ENCODE measurements around the gene TRPM3.

TRPM3 gene

DNA sequence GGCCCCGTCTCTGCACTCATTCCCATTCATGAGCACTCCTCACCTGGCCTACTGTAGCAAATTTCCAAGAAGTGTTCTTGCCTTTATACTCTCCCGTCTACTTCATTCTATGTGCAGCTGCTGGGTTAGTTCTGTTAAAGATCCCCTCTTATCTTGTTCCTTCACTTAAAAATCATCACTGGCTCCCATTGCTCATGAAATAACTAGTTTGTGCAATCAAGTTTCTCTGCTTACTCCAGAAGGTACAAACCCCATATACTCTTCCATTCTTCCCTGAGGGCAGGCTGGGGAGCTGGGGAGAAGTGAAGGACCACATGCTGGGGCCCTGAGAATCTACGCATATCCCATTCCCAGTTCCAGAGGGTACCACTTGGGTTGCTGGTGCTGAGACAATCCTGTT, 622.6 kb downstream of the TRPM3 start:
- DNase-seq, result no peak

DNA sequence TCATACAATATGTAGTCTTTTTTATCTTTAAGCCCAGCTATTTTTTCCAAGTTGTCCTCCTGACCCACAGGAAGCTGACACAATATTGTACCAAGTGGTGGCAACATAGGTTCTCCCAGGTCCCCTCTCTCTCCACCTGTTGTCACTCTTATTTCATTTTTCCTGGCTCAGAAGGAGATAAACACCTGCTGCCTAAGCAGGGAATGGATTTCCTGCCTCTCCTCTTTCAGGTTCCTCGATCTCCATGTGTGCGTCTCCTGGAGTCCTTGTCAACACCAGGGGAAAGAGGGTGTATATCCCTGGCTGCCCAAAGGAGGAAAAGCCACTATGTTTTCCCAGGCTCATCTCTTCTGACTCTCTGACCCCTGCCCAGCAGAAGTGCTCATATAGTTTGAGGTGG, 625.2 kb downstream of the TRPM3 start:
- no peak for DNase-seq

DNA sequence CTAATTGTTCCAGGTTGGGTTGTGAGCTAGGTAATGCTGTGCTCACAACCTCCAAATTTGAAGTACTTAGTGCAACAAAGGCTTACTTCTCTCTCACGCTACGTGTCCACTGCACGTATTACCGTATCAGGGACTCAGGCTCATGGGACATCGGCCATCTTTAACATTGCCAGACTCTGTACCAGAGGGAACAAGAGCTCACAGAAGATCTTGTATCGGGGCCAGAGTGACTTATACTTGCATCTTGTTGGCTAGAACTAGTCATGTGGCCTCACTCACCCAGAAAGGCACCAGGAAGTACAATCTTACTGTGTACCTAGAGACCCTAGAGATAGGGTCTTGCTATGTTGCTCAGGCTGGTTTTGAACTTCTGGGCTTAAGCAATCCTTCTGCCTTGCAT, 625.9 kb downstream of the TRPM3 start:
- no peak for DNase-seq

DNA sequence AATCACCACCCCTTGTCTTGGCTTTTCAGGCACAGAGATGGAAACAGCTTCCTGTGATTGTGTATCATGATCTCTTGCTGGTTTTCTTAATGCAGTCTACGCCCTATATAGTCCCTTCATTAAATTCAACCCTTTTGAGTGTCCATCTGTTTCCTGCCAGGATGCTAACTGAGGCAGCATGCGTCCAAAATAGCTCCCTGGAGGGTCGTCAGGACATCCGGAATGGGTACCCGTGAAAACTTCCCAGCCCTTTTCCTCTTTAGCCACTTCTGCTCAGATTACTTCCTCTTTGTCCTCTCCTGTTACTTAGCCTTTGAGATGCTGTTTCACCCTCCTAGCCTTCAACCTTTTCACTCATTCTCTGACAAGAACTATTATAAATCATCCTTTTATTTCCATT, 627.2 kb downstream of the TRPM3 start:
- no peak for DNase-seq

DNA sequence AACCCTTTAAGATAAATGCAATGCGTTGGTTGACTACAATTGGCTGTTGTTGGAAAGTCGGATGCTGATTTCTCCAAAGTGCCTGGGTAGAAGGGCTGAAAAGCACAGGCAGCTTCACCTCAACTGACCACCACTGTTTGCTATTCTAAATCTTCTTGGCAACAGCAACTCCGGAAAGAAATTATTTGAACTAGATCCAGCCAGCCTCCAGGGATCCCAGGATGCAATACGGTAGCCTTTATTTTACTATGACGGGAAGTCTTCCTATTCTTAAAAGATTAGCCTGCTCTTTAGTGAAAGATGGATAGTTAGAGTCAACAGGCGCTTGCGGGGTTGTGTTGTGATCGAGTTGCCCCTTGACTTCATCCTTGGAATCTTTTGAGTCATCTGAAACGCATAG, 628.4 kb downstream of the TRPM3 start:
- no peak for DNase-seq

DNA sequence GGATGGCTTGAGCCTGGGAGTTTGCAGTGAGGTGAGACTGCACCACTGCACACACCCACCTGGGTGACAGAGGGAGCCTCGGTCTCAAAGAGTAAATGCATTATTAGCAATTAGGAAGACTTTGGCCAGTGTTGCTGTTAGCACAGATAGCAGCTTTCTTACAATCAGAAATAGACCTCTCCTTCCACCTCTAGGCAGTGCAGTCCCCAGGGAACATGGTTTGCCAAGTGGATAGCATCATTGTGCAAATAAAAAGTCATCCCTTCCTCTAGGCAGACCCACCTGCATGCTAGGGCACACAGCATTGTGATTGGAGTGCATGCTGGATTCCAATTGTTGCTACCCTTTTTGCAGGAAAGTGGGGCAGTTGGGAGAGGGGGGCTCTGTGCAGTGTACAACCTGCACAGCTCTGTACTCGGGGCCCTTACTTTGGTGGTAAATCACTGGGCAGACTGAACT, 629.1 kb downstream of the TRPM3 start:
- DNase-seq, result no peak

DNA sequence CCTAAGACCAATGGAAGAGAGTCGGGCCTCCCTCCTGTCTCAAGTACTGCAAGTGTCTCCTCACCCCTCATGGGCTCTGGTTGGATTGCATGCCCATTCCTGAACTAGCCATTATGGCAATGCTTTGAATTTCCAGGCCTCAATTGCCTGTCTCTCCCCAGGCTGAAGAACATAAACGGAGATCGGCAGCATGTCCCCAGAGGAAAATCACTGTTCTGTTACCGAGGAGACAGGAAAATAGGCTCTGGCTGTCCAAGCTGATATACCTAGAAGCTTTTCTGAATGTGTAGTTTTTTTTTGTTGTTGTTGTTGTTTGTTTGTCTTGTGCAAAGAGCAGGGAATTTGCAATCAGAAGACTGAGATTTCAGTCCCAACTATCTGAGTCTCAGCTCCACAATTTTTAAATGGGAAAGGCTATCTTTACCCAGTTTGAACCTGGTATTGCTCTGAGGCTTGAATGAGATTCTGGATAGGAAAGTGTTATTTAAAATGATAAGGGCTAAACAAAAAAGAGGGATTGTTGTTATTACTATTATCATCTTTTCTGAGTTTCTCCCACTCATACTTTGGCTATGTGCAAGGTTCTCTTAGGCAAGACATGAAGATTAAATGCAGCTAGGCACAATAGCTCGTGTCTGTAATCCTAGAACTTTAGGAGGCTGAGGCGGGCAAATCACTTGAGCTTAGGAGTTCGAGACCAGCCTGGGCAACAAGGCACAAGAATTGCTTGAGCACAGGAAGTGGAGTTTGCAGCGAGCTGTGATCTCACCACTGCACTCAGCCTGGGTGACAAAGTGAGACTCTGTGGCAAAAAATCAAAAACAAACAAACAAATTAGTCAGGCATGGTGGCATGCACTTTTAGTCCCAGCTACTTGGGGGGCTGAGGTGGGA, 629.7 kb downstream of the TRPM3 start:
- no peak for DNase-seq

DNA sequence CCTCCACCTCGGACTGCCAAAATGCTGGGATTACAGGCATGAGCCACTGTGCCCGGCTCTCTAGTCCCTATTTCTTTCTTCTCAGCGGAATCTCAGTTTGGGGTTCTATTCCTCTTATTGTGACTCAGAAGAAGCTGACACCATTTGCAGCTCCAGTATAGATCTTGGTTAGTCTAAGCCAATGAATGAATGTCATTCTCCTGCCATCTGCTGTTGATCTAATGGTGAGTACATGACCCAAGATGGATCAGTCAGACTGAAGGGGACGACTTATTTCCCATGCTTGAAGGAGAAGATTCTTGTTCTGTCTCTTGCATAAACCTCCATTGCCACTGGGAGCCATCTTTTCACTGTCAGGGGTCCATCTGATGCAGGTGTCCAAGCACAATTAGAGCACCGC, 630.9 kb downstream of the TRPM3 start:
- DNase-seq, result no peak

DNA sequence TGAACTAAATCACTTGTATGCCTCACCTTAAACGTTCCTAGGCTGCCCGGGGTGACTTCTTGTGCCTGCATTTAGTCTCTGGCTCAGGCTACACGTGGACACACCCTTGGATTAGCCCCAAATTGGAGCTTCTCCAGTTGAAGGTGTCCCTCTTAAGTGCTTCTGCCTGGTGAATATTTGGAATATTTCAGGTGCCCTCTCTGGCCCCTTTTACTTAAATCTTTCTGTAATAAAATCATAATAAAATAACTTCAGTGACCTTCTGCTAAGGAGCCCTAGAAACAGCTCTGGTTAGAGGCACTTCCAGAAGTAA, 632.7 kb downstream of the TRPM3 start:
- DNase-seq, result no peak

DNA sequence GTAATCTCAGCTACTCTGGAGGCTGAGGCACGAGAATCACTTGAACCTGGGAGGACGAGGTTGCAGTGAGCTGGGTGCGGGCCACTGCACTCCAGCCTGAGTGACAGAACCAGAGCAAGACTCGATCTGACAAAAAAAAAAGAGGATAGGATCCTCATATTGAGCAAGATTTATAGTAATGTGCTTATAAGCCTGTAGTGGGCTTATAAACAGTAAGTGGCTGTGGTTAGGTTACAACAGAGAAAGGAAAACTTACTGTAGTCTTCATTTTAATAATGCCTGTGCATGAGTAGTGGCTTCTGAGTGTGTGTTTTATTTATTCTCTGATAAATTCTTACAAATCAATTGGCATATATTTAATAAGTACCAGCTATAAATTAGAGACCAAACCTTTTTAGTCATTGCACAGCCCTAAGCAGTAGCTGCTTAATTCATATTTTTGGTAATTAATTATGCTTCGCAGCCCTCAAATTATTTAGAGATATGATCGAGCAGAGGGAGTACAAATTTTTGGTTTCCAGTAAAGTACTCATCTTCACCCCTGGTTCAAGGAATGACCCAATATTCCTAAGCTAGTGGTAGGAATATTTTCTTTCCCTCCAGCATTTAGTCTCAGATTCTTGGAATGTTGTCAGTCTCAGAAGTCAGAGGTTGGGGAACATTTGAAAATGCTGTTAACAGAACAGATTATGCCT, 633.2 kb downstream of the TRPM3 start:
- no peak for DNase-seq

DNA sequence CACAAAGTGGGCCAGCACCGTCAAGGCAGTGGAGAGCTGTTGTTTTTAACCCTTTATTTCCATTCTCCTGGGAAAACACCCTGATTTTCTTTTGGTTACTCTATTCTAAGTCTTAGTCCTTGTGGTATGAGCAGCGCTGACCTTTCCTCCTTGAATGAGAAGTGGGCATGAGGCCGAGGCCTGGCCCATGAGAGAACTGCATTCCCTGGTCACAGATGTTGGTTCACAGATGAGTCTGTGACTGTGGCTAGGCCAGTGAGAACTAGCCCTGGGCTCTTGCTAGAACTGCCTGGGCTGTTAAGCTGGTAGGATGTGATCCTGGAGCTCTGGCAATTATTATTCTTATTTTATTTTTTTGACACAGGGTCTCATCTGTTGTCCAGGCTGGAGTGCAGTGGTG, 635.3 kb downstream of the TRPM3 start:
- no peak for DNase-seq

DNA sequence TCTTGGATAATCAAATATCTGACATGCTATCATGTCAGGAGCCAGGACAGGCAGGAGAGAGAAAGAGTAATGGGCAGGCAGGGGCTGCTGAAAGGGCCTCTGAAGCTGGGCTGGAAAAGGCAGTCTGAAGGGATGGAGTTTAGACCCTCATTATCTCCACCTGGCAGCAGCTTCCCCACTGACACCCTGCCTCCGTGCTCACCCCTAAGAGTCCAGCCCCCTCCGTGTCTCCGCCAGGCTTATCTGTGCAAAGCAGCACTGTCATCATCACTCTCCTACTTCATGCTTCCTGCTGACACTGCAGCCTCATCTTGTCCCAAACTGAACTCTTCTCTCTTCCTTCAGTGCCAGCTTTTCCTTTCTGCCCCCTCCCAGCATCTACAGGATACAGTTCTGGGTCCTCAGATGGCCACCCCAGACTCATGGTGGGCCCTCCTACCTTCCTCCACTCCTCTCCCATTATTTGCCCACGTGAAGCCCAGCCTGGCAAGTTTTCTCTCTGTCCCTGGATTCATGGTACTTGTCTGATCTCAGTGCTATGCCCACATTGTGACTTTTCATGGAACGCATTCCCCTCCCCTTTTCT, 636.1 kb downstream of the TRPM3 start:
- DNase-seq, result no peak

DNA sequence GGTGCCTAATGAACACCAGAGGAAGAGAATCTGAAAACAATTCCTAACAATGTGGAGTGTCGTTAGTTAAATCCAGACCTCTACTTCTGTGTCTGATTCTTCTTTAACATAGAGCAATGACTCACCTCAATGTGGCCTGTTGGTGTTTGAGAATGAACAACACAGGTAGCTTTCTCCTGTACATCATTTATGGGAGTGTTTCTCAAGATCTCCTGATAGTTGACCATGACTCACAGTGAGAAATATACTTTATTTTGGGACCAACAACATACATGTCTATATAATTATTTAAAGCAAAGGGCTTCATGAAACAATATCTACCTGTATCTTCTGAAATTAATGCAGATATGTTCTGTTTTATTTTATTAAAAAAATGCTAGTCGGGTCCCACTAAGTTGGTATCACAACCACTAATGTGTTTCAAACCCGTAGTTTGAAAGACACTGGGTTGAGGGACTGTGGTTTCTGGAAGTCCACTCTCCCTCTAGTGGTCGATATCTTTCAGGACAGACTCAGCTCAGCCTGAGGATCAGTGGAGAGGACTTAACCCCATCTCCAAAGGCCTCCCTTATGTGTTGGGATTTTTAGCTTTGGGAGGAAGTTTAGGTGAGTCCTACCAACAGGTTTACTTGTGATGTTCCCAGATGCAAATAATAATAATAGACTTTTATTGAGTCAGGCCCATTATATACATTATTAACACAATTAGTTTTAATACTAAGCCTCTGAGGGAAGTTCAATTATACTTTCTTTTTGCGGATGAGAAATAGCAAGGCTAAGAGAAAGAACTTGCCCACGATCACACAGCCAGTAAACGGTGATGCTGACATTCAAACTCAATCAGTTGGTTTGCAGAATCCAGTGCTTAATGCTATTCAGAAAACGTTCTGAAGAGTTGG, 636.9 kb downstream of the TRPM3 start:
- DNase-seq, result peak; percentile 12

DNA sequence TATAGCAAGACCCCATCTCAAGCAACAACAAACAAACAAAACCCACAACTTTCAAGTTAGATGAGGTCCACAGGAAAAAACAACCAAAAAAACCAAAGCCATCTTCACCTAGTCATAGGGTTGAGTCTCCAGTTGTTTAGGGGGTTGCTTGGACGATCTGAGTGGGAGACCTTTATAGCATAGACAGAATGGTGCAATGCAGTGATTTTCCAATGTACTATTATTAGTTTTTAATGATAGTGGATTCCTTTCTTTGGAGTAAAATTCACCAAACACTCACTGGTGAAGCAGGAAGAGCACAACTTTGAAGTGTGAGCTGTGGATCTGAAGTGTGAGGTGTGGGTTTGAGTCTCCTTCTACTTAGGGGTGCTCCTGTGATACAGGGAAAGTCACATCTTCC, 640.0 kb downstream of the TRPM3 start:
- no peak for DNase-seq

DNA sequence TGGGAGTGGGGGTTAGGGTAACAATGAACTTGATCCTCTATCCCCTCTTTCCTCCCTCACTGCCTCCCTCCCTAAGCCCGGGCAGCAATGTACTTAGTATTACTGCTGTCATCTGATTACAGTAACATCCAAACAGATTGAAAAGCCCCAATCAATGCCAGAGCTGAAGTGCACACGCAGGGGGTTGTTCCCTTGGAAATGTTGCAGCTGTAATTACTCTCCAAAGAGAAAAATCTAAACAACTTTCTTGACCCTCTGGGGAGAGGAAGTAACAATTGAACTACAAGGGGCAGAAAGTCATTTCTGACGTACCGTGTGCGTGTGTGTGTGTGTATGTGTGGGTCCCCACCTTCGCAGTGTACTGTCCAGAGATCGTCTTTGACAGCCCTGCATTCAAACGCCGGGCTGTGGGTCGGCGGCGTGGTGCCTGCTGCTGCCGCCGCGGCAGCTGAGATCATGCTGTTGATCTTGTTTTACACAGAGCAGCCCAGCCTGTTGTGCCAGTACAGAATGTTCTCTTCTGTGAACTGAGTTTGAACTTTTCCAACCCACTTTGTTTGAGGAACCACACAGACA, 640.9 kb downstream of the TRPM3 start:
- peak; percentile 30 for DNase-seq

DNA sequence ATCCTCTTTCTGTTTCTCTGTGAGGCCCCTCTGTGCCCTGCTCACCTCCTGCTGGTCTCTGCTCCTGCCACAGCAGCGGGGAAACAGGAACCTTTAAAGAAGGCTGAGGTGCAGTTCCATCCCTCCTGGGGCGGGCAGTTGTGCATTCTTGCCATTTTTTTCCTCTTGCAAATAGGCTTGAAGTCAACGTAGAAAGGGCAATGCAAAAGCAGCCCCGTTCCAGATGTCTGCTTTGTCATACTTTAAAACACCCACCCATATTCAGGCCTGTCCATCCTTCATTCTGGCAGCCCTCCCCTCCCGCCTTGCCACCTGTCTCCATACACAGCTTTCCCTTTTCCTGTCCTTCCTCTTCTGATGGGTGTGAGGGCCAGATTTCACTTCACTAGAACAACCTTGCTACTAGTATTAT, 641.5 kb downstream of the TRPM3 start:
- no peak for DNase-seq

Measured in NCI-H1694 treated with DMSO at 0.1 percent for 48 hours (cell line).